GM19324 (cell line): Measurements from ENCODE around the gene ZBTB7C.

ENCODE experiments used
- ATAC-seq: cut with Tn5 transposase; IDR thresholded peaks from one replicate; pipeline ENCODE4 v1.9.1; 2021; ENCODE audit warnings: mild to moderate bottlenecking, moderate library complexity; ENCODE audit not compliant: unreplicated experiment, low FRiP score

ZBTB7C gene

GRCh38 chr18:48200631-48201336 is 208.4 kb downstream of the ZBTB7C start:
- ATAC-seq = no peak

- ATAC-seq = no peak
Observed at GRCh38 chr18:48199399-48199798, 209.8 kb downstream of the ZBTB7C start.

- no peak for ATAC-seq
Observed at GRCh38 chr18:48197819-48198218, 211.4 kb downstream of the ZBTB7C start.

- no peak for ATAC-seq
Observed at GRCh38 chr18:48195787-48196186, 213.4 kb downstream of the ZBTB7C start.

GRCh38 chr18:48194591-48195181 is 214.5 kb downstream of the ZBTB7C start:
- no peak for ATAC-seq

- no peak for ATAC-seq
Observed at GRCh38 chr18:48193521-48194492, 215.4 kb downstream of the ZBTB7C start.

- no peak for ATAC-seq
Observed at GRCh38 chr18:48192542-48192941, 216.6 kb downstream of the ZBTB7C start.

- no peak for ATAC-seq
Observed at GRCh38 chr18:48191494-48191893, 217.7 kb downstream of the ZBTB7C start.

- ATAC-seq = no peak
Observed at GRCh38 chr18:48190994-48191393, 218.2 kb downstream of the ZBTB7C start.

GRCh38 chr18:48188609-48189008 is 220.6 kb downstream of the ZBTB7C start:
- ATAC-seq = no peak

- ATAC-seq = no peak
Observed at GRCh38 chr18:48186861-48187260, 222.3 kb downstream of the ZBTB7C start.

- no peak for ATAC-seq
Observed at GRCh38 chr18:48186131-48186766, 222.9 kb downstream of the ZBTB7C start.

GRCh38 chr18:48184118-48184517 is 225.1 kb downstream of the ZBTB7C start:
- no peak for ATAC-seq

GRCh38 chr18:48183613-48184012 is 225.6 kb downstream of the ZBTB7C start:
- ATAC-seq = no peak

GRCh38 chr18:48182779-48183178 is 226.4 kb downstream of the ZBTB7C start:
- ATAC-seq = no peak

GRCh38 chr18:48181857-48182256 is 227.3 kb downstream of the ZBTB7C start:
- no peak for ATAC-seq

- ATAC-seq = no peak
Observed at GRCh38 chr18:48181087-48181823, 227.9 kb downstream of the ZBTB7C start.

- ATAC-seq = no peak
Observed at GRCh38 chr18:48179666-48180065, 229.5 kb downstream of the ZBTB7C start.

GRCh38 chr18:48179001-48179400 is 230.2 kb downstream of the ZBTB7C start:
- no peak for ATAC-seq

- ATAC-seq = no peak
Observed at GRCh38 chr18:48176909-48177308, 232.3 kb downstream of the ZBTB7C start.
